Measurements from ENCODE around the gene ESPN. TPM values are rescaled to one million over a fixed set of nuclear protein-coding genes. Genes with fewer than 3 reads are reported as not detected.

The ESPN gene
- total and polyA plus RNA-seq, 2 of the 8 experiments (the other 6 are each of a cell fraction or from before 2014, with no cell fraction given): 5.2 to 16.3 TPM

GRCh38 chr1:6419804-6420453 is 4.6 kb upstream of the ESPN start, which contains the start of gene HES2:
Gene HES2, minus strand, starts transcription at chr1:6419919. Its CDS starts 99 bp downstream, at chr1:6419820.
- no peak within 1 kb of the TSS for H4K91ac ChIP-seq (replicated peaks; ENCODE audit: insufficient read length, low read length)
- peak within 1 kb of the TSS; percentile 72 to 86 for H3K4me2 ChIP-seq (ENCODE audit: insufficient read depth in 1 of 2, low read depth in 2 of 2, low read length in 2 of 2)
- H2AK5ac ChIP-seq (ENCODE audit: low read depth, low read length): no peak within 1 kb of the TSS
- no peak within 1 kb of the TSS for H3K27ac ChIP-seq (ENCODE audit: low read depth, low read length)
- WGBS, 2 experiments (ENCODE audit: extremely low coverage in 1 of 2, insufficient coverage in 1 of 2, insufficient read length in 1 of 2, insufficient replicate concordance in 2 of 2, low coverage in 1 of 2, low lambda C conversion rate in 2 of 2, missing lambda C conversion rate in 1 of 2): 4% methylated on average over 27 of the region's 62 CpGs; no CpG with 5 or more reads in 1 of the 2 experiments
- peak within 1 kb of the TSS; percentile 46; the same call in 1 of the 2 replicates for H2BK15ac ChIP-seq (ENCODE audit: low read length)
- peaks cover 69 to 97% (median 91%) of the 10 kb centered on the region in 4 experiments for H3K27me3 ChIP-seq (replicated peaks in 1 of 4; ENCODE audit: control insufficient read depth in 3 of 4, extremely low read depth in 1 of 4, insufficient read depth in 3 of 4, low read length in 3 of 4)
- H4K5ac ChIP-seq (ENCODE audit: insufficient read length, low read depth, low read length): no peak within 1 kb of the TSS
- no peaks in the 10 kb centered on the region for H3K79me2 ChIP-seq (ENCODE audit: control insufficient read depth in 1 of 2, insufficient read depth in 2 of 2, low read length in 2 of 2)
- 0 out of 2 replicates have a peak within 1 kb of the TSS, but pooled peaks have one; percentile 71 for H2BK12ac ChIP-seq (ENCODE audit: low read depth, low read length)
- H3K9me3 ChIP-seq (ENCODE audit: insufficient read depth in 2 of 2, low read depth in 1 of 2, low read length in 1 of 2): no peaks in the 10 kb centered on the region
- H2AFZ ChIP-seq (ENCODE audit: low read length): no peak within 1 kb of the TSS; the same call in 1 of the 2 replicates
- H3K23ac ChIP-seq (ENCODE audit: insufficient read length): no peak within 1 kb of the TSS
- no peak within 1 kb of the TSS for H3K4ac ChIP-seq (replicated peaks; ENCODE audit: insufficient read length, low read depth, low read length)
- H2BK20ac ChIP-seq (ENCODE audit: low read length): no peak within 1 kb of the TSS
- no peaks in the 10 kb centered on the region for H3K79me1 ChIP-seq (ENCODE audit: low read depth, low read length)
- H3K4me3 ChIP-seq (ENCODE audit: extremely low read depth in 1 of 4, insufficient read depth in 2 of 4, low read depth in 3 of 4, low read length in 4 of 4): peak within 1 kb of the TSS; percentile 32 to 60 (median 38)
- peaks cover under 1 to 30% (median 11%) of the 10 kb centered on the region in 4 experiments for H3K4me1 ChIP-seq (replicated peaks in 1 of 4; ENCODE audit: control insufficient read depth in 3 of 4, insufficient read depth in 4 of 4, low read length in 3 of 4)
- POLR2A ChIA-PET (ENCODE audit: partially characterized antibody): interaction anchor here (0.6 to 2.5 kb wide), 8 partner anchors 8 to 183 kb away, joined by 3 to 8 read pairs (median 4); partner anchors contain the start of gene ACOT7
- H3K9ac ChIP-seq (replicated peaks in 1 of 4; ENCODE audit: extremely low read depth in 1 of 4, low read depth in 3 of 4, low read length in 3 of 4): no peak within 1 kb of the TSS
- H4K8ac ChIP-seq (ENCODE audit: extremely low read depth, insufficient read depth, low read length): peak within 1 kb of the TSS; percentile 31; the same call in 1 of the 2 replicates
- H4K20me1 ChIP-seq (replicated peaks in 1 of 2; ENCODE audit: control insufficient read depth in 1 of 2, insufficient read depth in 2 of 2, low read length in 2 of 2): peaks cover 0 to 9% of the 10 kb centered on the region in 2 experiments
- no peak within 1 kb of the TSS for H2BK120ac ChIP-seq (replicated peaks; ENCODE audit: low read depth, low read length)
- H2BK5ac ChIP-seq (ENCODE audit: low read depth, low read length): no peak within 1 kb of the TSS
- no peak within 1 kb of the TSS for H3K56ac ChIP-seq (replicated peaks; ENCODE audit: insufficient read length, low read depth, low read length)
- CTCF ChIA-PET (ENCODE audit: partially characterized antibody): interaction anchor here (0.6 to 58.4 kb wide), 14 partner anchors 14 to 214 kb away, joined by 3 to 1769 read pairs (median 6); partner anchors contain the start of gene RNF207
- H3K23me2 ChIP-seq (ENCODE audit: low read depth, low read length): peaks cover 16% of the 10 kb centered on the region; the same call in 1 of the 2 replicates
- DNase-seq (ENCODE audit: low read depth in 1 of 2, low spot score in 2 of 2): peak in 1 of 2 experiments; percentile 82
- peak within 1 kb of the TSS; percentile 32 for H3K18ac ChIP-seq (ENCODE audit: extremely low read depth, low read length)
- H3K36me3 ChIP-seq (ENCODE audit: control insufficient read depth in 2 of 4, insufficient read depth in 4 of 4, low read length in 3 of 4): peaks cover 0 to 11% (median 0%) of the 10 kb centered on the region in 4 experiments; a peak in 1 of 8 replicates
- H3K14ac ChIP-seq (ENCODE audit: insufficient read length): no peak within 1 kb of the TSS
- no peak for FAIRE-seq
- TF ChIP-seq SIN3A (conservative IDR thresholded peaks at IDR 0.05 in 1 of 2, IDR thresholded peaks at IDR 0.05 in 1 of 2; ENCODE audit: low read depth in 1 of 2, low read length in 2 of 2) (0 out of 4 replicates have a peak, but pooled peaks of 1 of the 2 experiments have one; percentile 27), EGR1 (IDR thresholded peaks at IDR 0.05; ENCODE audit: borderline replicate concordance, low read depth, low read length) (no peak), CEBPB (IDR thresholded peaks at IDR 0.05; ENCODE audit: low read depth, low read length) (no peak), E2F6 (IDR thresholded peaks at IDR 0.05) (0 out of 2 replicates have a peak, but pooled peaks have one; percentile 20), KDM4A (IDR thresholded peaks at IDR 0.05; ENCODE audit: low read depth, low read length, severe bottlenecking) (peak; percentile 49), SUZ12 (IDR thresholded peaks at IDR 0.05; ENCODE audit: low read length) (no peak), ATF2 (IDR thresholded peaks at IDR 0.05; ENCODE audit: low read length) (no peak), BACH1 (IDR thresholded peaks at IDR 0.05; ENCODE audit: low read length) (no peak), RFX5 (IDR thresholded peaks at IDR 0.05; ENCODE audit: borderline replicate concordance, low read depth, low read length) (no peak)

Measured in H1 (cell line).